Activated naive CD8-positive, alpha-beta T cell (primary cell): ENCODE measurements around the gene PRDM1.

Source experiments
- H3K27ac Mint-ChIP-seq: one replicate; pipeline ENCODE4 v1.8.0; 2021; ENCODE audit warnings: mixed read lengths
- H3K27me3 Mint-ChIP-seq: one replicate; pipeline ENCODE4 v1.8.0; 2021; ENCODE audit warnings: mixed read lengths
- H3K36me3 Mint-ChIP-seq: one replicate; pipeline ENCODE4 v1.8.0; 2021; ENCODE audit warnings: mixed read lengths
- H3K4me1 Mint-ChIP-seq: one replicate; pipeline ENCODE4 v1.8.0; 2021; ENCODE audit warnings: low read depth, mixed read lengths
- H3K4me3 Mint-ChIP-seq: one replicate; pipeline ENCODE4 v1.8.0; 2021; ENCODE audit warnings: mild to moderate bottlenecking, mixed read lengths
- H3K9me3 Mint-ChIP-seq: one replicate; pipeline ENCODE4 v1.8.0; 2021; ENCODE audit warnings: low read depth, mixed read lengths

Gene PRDM1

GRCh38 chr6:106099235-106099537 is 13.1 kb downstream of the PRDM1 start:
- H3K4me1 Mint-ChIP-seq: peaks cover 89% of the 10 kb centered on the region
- H3K27ac Mint-ChIP-seq: peak overlapping the region; percentile 98
- H3K9me3 Mint-ChIP-seq: no peaks in the 10 kb centered on the region
- no peaks in the 10 kb centered on the region for H3K27me3 Mint-ChIP-seq
- H3K4me3 Mint-ChIP-seq: peak overlapping the region; percentile 89
- peaks cover 3% of the 10 kb centered on the region for H3K36me3 Mint-ChIP-seq

- H3K27ac Mint-ChIP-seq: peak overlapping the region; percentile 64
- H3K27me3 Mint-ChIP-seq: no peaks in the 10 kb centered on the region
- peaks cover 81% of the 10 kb centered on the region for H3K4me1 Mint-ChIP-seq
- H3K4me3 Mint-ChIP-seq: peak overlapping the region; percentile 89
- peaks cover 3% of the 10 kb centered on the region for H3K36me3 Mint-ChIP-seq
- H3K9me3 Mint-ChIP-seq: no peaks in the 10 kb centered on the region
Measured at GRCh38 chr6:106100755-106101154, 14.6 kb downstream of the PRDM1 start.

- peaks cover 3% of the 10 kb centered on the region for H3K36me3 Mint-ChIP-seq
- no peaks in the 10 kb centered on the region for H3K9me3 Mint-ChIP-seq
- peak overlapping the region; percentile 47 for H3K27ac Mint-ChIP-seq
- H3K27me3 Mint-ChIP-seq: no peaks in the 10 kb centered on the region
- peaks cover 79% of the 10 kb centered on the region for H3K4me1 Mint-ChIP-seq
- H3K4me3 Mint-ChIP-seq: peak overlapping the region; percentile 89
Measured at GRCh38 chr6:106101466-106101865, 15.3 kb downstream of the PRDM1 start.

GRCh38 chr6:106102034-106102433 is 15.9 kb downstream of the PRDM1 start:
- Mint-ChIP-seq H3K9me3 (no peaks in the 10 kb centered on the region), H3K36me3 (peaks cover 7% of the 10 kb centered on the region), H3K27ac (peak overlapping the region; percentile 35), H3K4me3 (peak overlapping the region; percentile 89), H3K4me1 (peaks cover 78% of the 10 kb centered on the region), H3K27me3 (no peaks in the 10 kb centered on the region)

- Mint-ChIP-seq H3K27ac (peak overlapping the region; percentile 75), H3K9me3 (no peaks in the 10 kb centered on the region), H3K4me1 (peaks cover 70% of the 10 kb centered on the region), H3K4me3 (peak overlapping the region; percentile 78), H3K36me3 (peaks cover 10% of the 10 kb centered on the region), H3K27me3 (no peaks in the 10 kb centered on the region)
Measured at GRCh38 chr6:106102967-106103727, 17.0 kb downstream of the PRDM1 start.

- Mint-ChIP-seq H3K4me3 (peak overlapping the region; percentile 78), H3K27me3 (no peaks in the 10 kb centered on the region), H3K27ac (peak overlapping the region; percentile 75), H3K36me3 (peaks cover 14% of the 10 kb centered on the region), H3K4me1 (peaks cover 65% of the 10 kb centered on the region), H3K9me3 (no peaks in the 10 kb centered on the region)
Measured at GRCh38 chr6:106103728-106104109, 17.6 kb downstream of the PRDM1 start.

GRCh38 chr6:106104476-106104875 is 18.3 kb downstream of the PRDM1 start:
- Mint-ChIP-seq H3K9me3 (no peaks in the 10 kb centered on the region), H3K36me3 (peaks cover 14% of the 10 kb centered on the region), H3K27ac (no peak overlapping the region), H3K4me1 (peaks cover 57% of the 10 kb centered on the region), H3K4me3 (no peak overlapping the region), H3K27me3 (no peaks in the 10 kb centered on the region)

- Mint-ChIP-seq H3K27ac (no peak overlapping the region), H3K4me3 (no peak overlapping the region), H3K36me3 (peaks cover 14% of the 10 kb centered on the region), H3K27me3 (no peaks in the 10 kb centered on the region), H3K9me3 (no peaks in the 10 kb centered on the region), H3K4me1 (peaks cover 52% of the 10 kb centered on the region)
Measured at GRCh38 chr6:106104941-106105340, 18.8 kb downstream of the PRDM1 start.

- no peaks in the 10 kb centered on the region for H3K9me3 Mint-ChIP-seq
- peaks cover 14% of the 10 kb centered on the region for H3K36me3 Mint-ChIP-seq
- H3K4me3 Mint-ChIP-seq: no peak overlapping the region
- H3K27me3 Mint-ChIP-seq: no peaks in the 10 kb centered on the region
- no peak overlapping the region for H3K27ac Mint-ChIP-seq
- peaks cover 47% of the 10 kb centered on the region for H3K4me1 Mint-ChIP-seq
Measured at GRCh38 chr6:106105493-106105892, 19.4 kb downstream of the PRDM1 start.

GRCh38 chr6:106106276-106107042 is 20.3 kb downstream of the PRDM1 start:
- Mint-ChIP-seq H3K27ac (no peak overlapping the region), H3K27me3 (peaks cover 2% of the 10 kb centered on the region), H3K36me3 (peaks cover 14% of the 10 kb centered on the region)

GRCh38 chr6:106107043-106107613 is 21.0 kb downstream of the PRDM1 start:
- H3K27me3 Mint-ChIP-seq: peaks cover 2% of the 10 kb centered on the region
- peak overlapping the region; percentile 54 for H3K27ac Mint-ChIP-seq
- H3K4me3 Mint-ChIP-seq: no peak overlapping the region
- peaks cover 14% of the 10 kb centered on the region for H3K36me3 Mint-ChIP-seq
- H3K9me3 Mint-ChIP-seq: no peaks in the 10 kb centered on the region
- H3K4me1 Mint-ChIP-seq: peaks cover 38% of the 10 kb centered on the region

More at GRCh38 chr6:106106276-106107042, 20.3 kb downstream of the PRDM1 start:
- Mint-ChIP-seq H3K4me3 (no peak overlapping the region), H3K4me1 (peaks cover 38% of the 10 kb centered on the region), H3K9me3 (no peaks in the 10 kb centered on the region)

GRCh38 chr6:106108129-106108528 is 22.0 kb downstream of the PRDM1 start:
- H3K27ac Mint-ChIP-seq: no peak overlapping the region
- no peaks in the 10 kb centered on the region for H3K9me3 Mint-ChIP-seq
- peaks cover 38% of the 10 kb centered on the region for H3K4me1 Mint-ChIP-seq
- H3K27me3 Mint-ChIP-seq: peaks cover 4% of the 10 kb centered on the region
- H3K36me3 Mint-ChIP-seq: peaks cover 11% of the 10 kb centered on the region
- no peak overlapping the region for H3K4me3 Mint-ChIP-seq

GRCh38 chr6:106109029-106109428 is 22.9 kb downstream of the PRDM1 start:
- no peaks in the 10 kb centered on the region for H3K9me3 Mint-ChIP-seq
- H3K4me1 Mint-ChIP-seq: peaks cover 38% of the 10 kb centered on the region
- H3K27me3 Mint-ChIP-seq: peaks cover 7% of the 10 kb centered on the region
- H3K27ac Mint-ChIP-seq: no peak overlapping the region
- peaks cover 11% of the 10 kb centered on the region for H3K36me3 Mint-ChIP-seq
- H3K4me3 Mint-ChIP-seq: no peak overlapping the region

GRCh38 chr6:106110164-106110826 is 24.2 kb downstream of the PRDM1 start:
- peaks cover 11% of the 10 kb centered on the region for H3K36me3 Mint-ChIP-seq
- H3K9me3 Mint-ChIP-seq: no peaks in the 10 kb centered on the region
- H3K27ac Mint-ChIP-seq: no peak overlapping the region
- no peak overlapping the region for H3K4me3 Mint-ChIP-seq
- H3K4me1 Mint-ChIP-seq: peaks cover 45% of the 10 kb centered on the region
- peaks cover 7% of the 10 kb centered on the region for H3K27me3 Mint-ChIP-seq

GRCh38 chr6:106112433-106112832 is 26.3 kb downstream of the PRDM1 start:
- peak overlapping the region; percentile 76 for H3K27ac Mint-ChIP-seq
- H3K36me3 Mint-ChIP-seq: peaks cover 5% of the 10 kb centered on the region
- peaks cover 9% of the 10 kb centered on the region for H3K27me3 Mint-ChIP-seq
- H3K4me3 Mint-ChIP-seq: peak overlapping the region; percentile 67
- peaks cover 51% of the 10 kb centered on the region for H3K4me1 Mint-ChIP-seq
- H3K9me3 Mint-ChIP-seq: no peaks in the 10 kb centered on the region
